Stimulated activated CD4-positive, alpha-beta T cell treated with anti-CD3 and anti-CD28 coated beads, Interleukin-2, amount 100 ng/mL, for 48 hours (primary cell): ENCODE results near the gene SHBG.

Experiments used
- DNase-seq, 2 donors: peaks; one replicate each; pipeline ENCODE4 v3.0.0-alpha.2; 2020

SHBG gene

GRCh38 chr17:7651097-7651664 lies 21.2 kb downstream of the SHBG start:
- DNase-seq, result no peak

GRCh38 chr17:7651665-7652387 lies 21.9 kb downstream of the SHBG start:
- DNase-seq, result no peak

- no peak for DNase-seq
These were observed 22.7 kb downstream of the SHBG start for GRCh38 chr17:7652388-7653356.

DNA sequence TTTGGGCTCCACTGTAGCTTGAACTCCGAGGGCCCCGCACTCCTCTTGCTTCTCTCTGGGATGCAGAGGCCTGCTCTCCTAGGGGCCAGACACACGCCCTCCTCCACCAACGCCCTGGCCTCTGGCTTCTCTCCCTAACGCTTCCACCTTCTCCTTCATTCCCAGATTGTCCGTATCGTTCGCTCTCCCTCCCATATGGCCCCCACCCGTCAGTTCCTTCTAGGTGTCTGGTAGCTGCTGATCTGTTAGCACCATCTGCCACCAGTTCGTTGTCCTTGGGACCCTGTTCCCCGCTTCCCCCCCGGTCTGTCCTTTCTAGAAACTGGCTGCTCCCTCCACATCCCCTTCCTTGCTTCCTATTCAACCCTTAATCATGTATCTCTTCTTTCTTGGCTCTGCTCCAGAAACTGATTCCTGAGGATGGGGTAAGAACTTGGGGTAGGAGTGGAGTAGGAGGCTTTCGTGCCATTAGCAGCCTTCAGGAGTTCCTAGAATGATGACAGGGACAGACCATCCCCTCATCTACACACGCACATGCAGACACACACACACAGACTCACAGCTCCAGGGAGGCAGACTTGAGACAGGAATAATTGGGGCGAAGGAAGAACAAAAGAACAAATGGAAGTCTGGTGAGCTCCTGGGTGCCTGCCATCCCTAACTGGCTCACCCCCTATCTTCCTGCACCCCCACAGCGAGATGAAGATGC lies 25.1 kb downstream of the SHBG start:
- no peak for DNase-seq

DNA sequence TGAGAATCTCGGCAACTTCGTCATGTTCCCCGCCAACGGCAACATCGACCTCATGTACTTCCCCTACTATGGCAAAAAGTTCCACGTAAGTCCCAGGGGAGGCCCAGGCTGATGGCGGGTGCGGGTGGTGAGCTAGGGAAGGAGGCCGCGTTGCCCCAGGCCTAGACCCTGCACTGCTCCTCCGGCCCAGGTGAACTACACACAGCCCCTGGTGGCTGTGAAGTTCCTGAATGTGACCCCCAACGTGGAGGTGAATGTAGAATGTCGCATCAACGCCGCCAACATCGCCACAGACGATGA lies 25.6 kb downstream of the SHBG start:
- no peak for DNase-seq

- no peak for DNase-seq
These were observed 27.1 kb downstream of the SHBG start for GRCh38 chr17:7656958-7657609.

DNA sequence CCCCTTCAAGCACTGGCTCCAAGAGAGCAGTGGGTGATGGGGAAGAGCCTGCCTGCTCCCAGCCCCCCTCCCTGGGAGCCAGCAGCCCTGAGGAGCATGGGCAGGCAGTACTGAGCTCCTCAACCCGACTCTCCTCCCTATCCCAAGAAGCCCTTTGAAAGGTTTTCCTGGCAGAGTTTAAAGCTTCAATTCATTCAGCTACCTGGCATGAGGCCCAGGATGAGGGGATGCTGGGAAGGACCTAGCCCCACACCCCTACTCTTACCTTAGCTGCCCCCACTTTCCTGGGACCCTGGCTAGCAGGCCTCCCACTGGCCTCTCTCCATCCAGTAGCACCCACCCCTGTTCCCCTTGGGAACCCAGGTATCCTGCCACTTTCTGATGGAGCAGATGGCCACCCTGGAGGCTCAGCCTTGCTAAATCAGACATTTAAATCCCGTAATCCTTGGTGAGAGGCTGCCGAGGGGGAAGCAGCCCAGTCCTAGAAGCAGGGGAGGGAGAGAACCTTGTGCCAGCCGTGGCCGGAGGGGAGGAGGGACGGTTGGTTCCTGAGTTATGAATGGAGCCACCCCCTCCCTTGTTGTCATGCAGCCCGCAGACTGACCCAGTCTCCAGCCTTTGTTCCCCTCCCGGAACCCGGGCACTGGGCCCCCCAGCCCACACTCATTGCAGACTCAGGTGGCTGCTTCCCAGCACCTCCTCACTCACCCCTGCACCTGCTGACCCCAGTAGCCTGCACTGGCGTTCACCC lies 37.9 kb downstream of the SHBG start:
- no peak for DNase-seq

GRCh38 chr17:7668482-7668881 lies 38.5 kb downstream of the SHBG start:
- DNase-seq, result no peak

- peak; percentile 50 to 63 for DNase-seq
These were observed 43.3 kb downstream of the SHBG start for GRCh38 chr17:7673239-7673638.

GRCh38 chr17:7674934-7675333 lies 45.0 kb downstream of the SHBG start:
- no peak for DNase-seq

DNA sequence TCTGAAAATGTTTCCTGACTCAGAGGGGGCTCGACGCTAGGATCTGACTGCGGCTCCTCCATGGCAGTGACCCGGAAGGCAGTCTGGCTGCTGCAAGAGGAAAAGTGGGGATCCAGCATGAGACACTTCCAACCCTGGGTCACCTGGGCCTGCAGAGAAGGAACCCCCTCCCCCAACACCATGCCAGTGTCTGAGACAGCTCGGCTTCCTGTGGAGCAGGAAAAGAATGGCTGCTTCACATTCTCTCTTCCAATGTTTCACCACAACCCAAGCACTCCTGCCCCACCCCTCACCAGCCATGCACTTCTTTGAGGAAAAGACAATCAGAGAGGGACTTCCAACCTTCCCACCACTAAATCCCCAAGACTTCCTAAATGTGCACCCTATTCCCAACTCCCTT lies 46.6 kb downstream of the SHBG start:
- DNase-seq, result no peak

- DNase-seq, result no peak
These were observed 47.6 kb downstream of the SHBG start for GRCh38 chr17:7677388-7678067.
